GM18873 (cell line): ENCODE results near the gene MEOX2.

Experiments used
- ATAC-seq: cut with Tn5 transposase; IDR thresholded peaks from one replicate; pipeline ENCODE4 v1.9.1; 2021; ENCODE audit warnings: mild to moderate bottlenecking, moderate library complexity, moderate number of reproducible peaks; ENCODE audit not compliant: unreplicated experiment, low FRiP score

MEOX2 gene

GRCh38 chr7:15620491-15621185 lies 65.8 kb downstream of the MEOX2 start:
- no peak for ATAC-seq

- no peak for ATAC-seq
Observed at GRCh38 chr7:15618275-15618674, 68.2 kb downstream of the MEOX2 start.

DNA sequence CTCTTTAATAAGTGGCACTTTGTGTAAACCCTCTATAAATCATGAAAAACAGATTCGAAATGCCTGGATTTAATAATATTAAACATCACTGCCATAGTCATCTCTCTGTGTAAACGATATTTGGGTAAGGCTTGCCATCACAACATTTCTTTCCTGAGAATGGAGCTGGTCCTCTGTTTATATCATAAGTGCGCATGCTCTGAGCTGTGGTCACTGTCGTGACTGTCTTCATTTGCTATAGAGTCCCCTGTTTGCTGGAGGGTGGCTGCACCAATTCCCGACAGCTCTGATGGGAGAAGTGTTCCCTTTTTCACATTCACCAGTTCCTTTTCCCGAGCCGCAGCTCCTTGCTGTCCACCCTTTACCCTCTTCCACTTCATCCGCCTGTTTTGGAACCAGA lies 74.3 kb downstream of the MEOX2 start:
- no peak for ATAC-seq

DNA sequence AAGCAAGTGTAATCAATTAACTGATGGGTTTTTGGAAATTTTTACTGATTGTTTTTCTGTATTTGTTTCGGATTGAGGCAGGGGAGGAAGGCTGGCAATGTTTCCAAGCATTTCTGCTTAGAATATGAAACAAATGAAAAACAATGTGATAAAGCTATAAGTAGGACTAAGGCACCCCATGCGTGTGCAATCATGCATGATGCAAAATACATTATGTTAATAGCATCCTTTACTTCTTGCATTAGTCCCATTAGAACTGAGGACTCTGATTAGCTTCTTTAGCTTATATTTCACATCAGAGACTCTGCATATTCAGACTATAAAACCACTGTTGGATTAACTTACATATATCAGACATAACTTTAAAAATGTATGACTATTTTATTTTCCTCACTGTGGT lies 76.0 kb downstream of the MEOX2 start:
- no peak for ATAC-seq

DNA sequence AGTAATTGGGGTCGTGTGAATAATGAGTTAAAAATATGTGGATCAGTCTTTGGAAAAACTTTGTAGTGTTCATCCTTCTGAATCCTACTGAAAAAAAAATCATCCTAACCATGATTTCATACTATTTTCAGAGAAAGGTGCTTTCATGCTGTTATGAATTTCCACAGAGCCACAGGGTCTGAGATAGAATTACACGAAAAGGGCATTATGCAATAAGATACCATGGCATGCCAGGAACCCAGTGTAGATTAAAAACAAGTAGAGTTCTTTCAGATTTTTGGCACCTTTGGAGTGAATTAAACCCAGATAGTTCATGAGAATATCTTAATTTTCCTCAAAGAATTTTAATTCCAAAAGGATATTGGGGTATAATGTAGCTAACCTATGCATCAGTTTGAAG lies 77.2 kb downstream of the MEOX2 start:
- ATAC-seq: no peak

GRCh38 chr7:15607529-15608210 lies 78.8 kb downstream of the MEOX2 start:
- no peak for ATAC-seq

GRCh38 chr7:15606561-15606960 lies 79.9 kb downstream of the MEOX2 start:
- ATAC-seq: no peak

DNA sequence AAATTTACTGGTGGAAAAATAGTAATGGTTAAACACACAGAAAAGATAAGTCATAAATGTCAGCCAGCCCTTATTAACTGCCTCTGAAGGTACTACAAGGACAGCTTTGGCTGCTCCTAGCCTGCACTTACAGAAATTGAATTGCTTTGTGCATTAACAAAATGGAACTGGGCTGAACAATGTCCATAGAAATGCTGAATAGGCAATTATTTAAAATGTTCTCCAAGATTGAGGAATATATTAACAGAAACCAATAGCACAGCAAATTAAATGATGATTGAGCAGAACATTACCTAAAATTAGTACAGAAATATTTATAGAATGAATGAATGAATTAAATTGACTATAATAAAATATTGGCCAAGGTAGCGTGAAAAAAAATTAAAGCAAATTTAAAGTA lies 82.3 kb downstream of the MEOX2 start:
- ATAC-seq: no peak

DNA sequence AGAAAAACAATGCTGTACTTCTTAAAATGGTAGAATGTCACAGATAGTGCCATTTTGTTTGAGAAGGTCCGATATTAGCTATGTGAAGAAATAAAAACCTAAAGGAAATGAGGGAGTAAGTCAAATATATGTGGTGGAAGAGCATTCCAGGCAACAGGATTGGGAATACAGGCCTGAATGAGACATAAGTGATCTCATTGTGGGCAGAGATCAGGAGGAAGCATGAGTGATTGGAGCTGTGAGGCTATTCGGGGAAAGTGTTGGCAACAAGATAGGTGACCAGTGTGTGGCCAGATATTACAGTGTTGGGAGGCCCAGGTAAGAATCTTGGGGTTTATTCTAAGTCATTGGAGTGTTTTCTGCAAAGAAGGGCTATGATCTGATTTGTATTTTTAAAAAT lies 83.4 kb downstream of the MEOX2 start:
- ATAC-seq: no peak

DNA sequence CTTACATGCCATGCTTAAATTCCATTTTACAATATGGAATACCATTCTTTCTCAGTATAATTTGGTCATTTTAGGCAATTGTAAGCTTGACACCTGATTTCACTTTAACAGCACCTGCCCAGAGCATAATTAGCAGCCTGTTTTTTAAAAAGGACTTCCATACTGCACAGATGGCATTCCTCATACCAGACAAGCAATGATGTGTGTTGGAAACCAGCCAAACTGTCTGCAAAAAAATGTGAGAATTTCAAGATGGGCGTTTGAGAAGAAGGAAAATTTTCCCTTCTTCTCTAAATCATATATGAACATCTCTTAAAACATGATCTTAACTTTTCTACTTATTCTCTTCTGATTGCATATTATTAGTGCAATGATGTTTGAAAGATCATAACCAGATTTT lies 84.2 kb downstream of the MEOX2 start:
- ATAC-seq: no peak

- ATAC-seq: no peak
Observed at GRCh38 chr7:15601175-15601574, 85.3 kb downstream of the MEOX2 start.

DNA sequence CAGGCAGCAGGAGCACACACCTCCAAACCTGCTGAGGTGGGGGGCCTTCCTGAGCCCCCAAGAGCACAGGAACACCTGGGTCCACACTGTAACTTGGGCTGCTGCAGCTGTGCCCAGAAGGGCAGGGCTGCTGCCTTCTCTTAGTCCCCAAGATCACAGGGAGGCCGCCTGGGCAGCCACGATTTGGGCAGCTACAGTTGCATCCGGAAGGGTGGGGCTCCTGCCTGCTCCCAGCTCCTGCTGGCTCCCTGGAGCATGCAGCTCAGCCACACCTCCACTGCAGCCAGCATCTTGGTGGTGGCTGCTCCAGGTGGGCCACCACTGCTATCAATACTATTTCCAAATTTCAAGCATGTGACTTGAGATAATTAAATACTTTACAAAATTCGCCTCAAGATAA lies 86.2 kb downstream of the MEOX2 start:
- ATAC-seq: no peak

GRCh38 chr7:15594461-15594860 lies 92.0 kb downstream of the MEOX2 start:
- ATAC-seq: no peak

DNA sequence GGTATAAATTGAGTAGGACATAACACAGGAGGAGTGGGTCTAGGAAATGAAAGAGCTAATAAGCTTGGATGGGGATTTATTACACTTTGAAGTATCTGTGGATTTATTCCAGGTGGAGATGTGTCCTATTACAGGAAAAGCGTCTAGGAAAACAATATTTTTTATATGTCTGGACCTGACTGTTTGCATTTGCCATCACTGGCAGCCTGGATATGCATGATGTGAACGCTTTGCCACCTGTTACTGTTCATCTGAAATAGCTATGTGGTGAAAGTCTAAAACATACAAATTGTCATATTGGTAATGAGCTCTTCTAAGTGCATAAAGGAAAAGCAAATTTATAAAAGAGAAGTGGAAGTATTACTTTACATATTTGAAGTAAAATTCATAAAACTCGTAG lies 93.1 kb downstream of the MEOX2 start:
- no peak for ATAC-seq

- no peak for ATAC-seq
Observed at GRCh38 chr7:15586266-15586665, 100.2 kb downstream of the MEOX2 start.

- no peak for ATAC-seq
Observed at GRCh38 chr7:15584575-15584974, 101.9 kb downstream of the MEOX2 start.

DNA sequence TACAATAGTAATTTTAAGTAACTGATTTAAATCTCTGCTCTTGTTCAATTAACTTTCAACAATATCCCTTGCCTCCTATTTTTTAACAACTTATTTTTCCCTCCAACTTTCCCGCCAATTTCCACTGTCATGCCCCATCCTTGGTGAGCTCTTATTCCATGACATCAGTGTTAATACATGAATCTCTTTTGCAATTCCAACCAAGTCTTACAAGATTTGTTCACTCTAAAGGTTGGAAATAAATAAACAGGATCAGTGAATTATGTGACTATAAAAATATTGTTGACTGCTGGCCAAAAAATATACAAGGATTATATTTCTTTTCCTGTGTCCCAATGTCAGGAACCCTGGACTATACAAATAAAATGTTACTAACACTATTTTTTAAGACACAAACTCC lies 103.7 kb downstream of the MEOX2 start:
- no peak for ATAC-seq

GRCh38 chr7:15581352-15581951 lies 105.0 kb downstream of the MEOX2 start:
- ATAC-seq: no peak

DNA sequence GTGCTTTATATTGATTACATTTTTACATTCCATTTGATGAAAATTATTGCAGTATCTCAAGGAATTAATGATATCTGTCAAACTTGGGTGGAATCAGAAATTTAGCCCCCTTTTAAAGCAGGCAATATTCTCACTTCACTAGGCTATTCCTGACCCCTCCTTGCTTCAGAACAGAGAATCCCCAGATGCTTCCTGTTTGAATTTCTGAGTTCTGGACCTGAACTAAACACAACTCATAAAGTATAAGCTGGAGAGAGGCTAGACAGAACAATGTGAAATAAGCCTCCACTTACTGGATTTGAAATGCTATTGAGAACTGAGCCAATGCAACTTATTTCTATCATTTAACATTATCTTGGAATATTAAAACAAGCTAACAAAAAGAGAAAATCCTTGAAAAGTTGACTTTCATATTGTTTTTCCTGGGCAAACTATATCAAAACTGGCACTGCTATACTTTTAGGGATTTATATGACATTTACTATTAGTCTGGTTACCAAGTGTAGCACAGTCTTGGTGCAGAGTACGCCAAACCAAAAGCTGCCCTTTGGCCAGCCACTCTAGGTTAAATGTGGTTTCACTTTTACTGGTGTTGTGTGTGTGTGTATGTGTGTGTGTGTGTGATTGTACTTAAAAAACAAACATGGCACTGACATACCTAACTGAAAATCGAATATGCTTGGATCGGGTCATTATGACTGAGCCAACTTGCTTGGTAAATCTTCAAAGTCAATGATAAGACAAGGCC lies 105.7 kb downstream of the MEOX2 start:
- ATAC-seq: no peak

DNA sequence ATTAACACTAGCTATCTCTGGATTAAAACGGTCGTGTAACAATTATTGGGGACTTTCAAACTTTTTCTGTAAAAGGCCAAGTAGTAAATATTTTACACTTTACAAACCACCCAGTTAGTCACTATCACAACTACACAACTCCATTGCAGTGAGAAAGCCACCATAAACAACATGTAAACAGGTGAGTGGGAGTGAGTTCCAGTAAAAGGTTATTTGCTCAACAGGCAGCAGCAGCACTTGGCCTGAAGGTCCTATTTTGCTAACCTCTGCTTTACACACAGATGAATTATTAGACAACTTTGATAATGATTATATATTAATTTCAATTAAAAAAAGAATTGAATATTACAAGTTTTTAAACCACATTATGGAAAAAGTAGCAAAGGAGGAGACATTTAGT lies 108.9 kb downstream of the MEOX2 start:
- no peak for ATAC-seq

DNA sequence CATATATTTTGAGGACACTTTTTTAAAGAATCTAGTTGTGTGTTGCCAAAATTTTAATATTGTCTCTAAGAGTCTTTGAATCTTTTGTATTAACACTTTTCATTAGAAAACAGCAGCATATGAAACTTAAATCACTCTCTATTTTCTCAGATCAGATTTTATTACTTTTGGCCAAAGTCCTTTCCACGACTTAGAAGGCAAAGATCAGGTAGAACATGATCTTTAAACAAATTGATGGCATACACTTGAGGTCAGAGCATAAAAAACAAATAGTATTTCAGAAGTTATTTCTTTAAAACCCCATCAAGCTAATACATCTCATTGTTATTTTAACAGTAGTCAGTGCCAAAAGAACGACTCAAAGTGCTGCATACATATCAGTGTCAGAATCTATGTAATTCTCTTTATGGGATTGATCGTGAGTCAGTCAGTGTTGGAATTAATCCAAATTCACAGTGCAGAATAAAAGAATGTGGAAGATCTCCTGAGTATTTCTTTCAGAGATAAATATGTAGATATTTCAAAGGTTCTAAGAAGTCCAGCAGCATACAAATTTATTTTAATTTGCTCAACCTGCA lies 115.1 kb downstream of the MEOX2 start:
- ATAC-seq: no peak
